22Rv1 (cell line): ENCODE results near the gene RBM12.

Source experiments
- H3K27ac ChIP-seq: fragments of 450-650 bp; 2 replicates; pipeline ENCODE4 v1.5.1; 2017
- CTCF ChIP-seq: fragments of 450-650 bp; IDR thresholded peaks from 2 replicates; pipeline ENCODE4 v1.5.1; 2017; ENCODE audit warnings: mild to moderate bottlenecking
- ZFX ChIP-seq: fragments of 450-650 bp; IDR thresholded peaks from 2 replicates; pipeline ENCODE4 v1.6.1; 2017; ENCODE audit warnings: antibody characterized with exemption, borderline replicate concordance

The RBM12 gene

GRCh38 chr20:35625584-35626385, 38.9 kb downstream of the RBM12 start:
- no peak overlapping the region for H3K27ac ChIP-seq

GRCh38 chr20:35621560-35621946, 43.1 kb downstream of the RBM12 start:
- no peak overlapping the region for H3K27ac ChIP-seq
- no peak for TF ChIP-seq ZFX
- TF ChIP-seq CTCF, result no peak

More at GRCh38 chr20:35625584-35626385, 38.9 kb downstream of the RBM12 start:
- TF ChIP-seq ZFX (no peak), CTCF (no peak)

- TF ChIP-seq CTCF, result no peak
- TF ChIP-seq ZFX, result no peak
- H3K27ac ChIP-seq, result no peak overlapping the region
These were observed 43.7 kb downstream of the RBM12 start for GRCh38 chr20:35620818-35621559.

- peak overlapping the region; percentile 88 for H3K27ac ChIP-seq
- no peak for TF ChIP-seq ZFX
- TF ChIP-seq CTCF, result peak; percentile 69
These were observed 45.3 kb downstream of the RBM12 start for GRCh38 chr20:35619196-35620095.

GRCh38 chr20:35618263-35619131, 46.2 kb downstream of the RBM12 start:
- no peak for TF ChIP-seq ZFX
- no peak for TF ChIP-seq CTCF

More at GRCh38 chr20:35618263-35619131, 46.2 kb downstream of the RBM12 start:
- peak overlapping the region; percentile 88 for H3K27ac ChIP-seq
